HCT116 (cell line): Measurements from ENCODE around the gene RRP12. TPM values are rescaled to one million over a fixed set of nuclear protein-coding genes. Genes with fewer than 3 reads are reported as not detected.

Experiments used
- ATAC-seq: fragments of 200-7000 bp; cut with Tn5 transposase; 2 replicates; pipeline ENCODE4 v1.9.1; 2020; ENCODE audit warnings: mild to moderate bottlenecking, moderate library complexity
- BruUV-seq: library from RNA; stranded (reverse); fragments of 400-500 nt; replicated peaks from 2 replicates; lab custom pipeline; 2021; lab: Mats Ljungman, UMichigan
- CTCF ChIA-PET: fragments of 300-600 bp; sonication (Branson Sonifier 250); formaldehyde crosslinking; loops from one replicate; lab custom pipeline; 2021; ENCODE audit warnings: antibody characterized with exemption; lab: Charles Lee
- POLR2A ChIA-PET: fragments of 300-600, 350-600 bp; sonication (Branson Sonifier 250); formaldehyde crosslinking; loops from one replicate; lab custom pipeline; 2021; ENCODE audit warnings: antibody characterized with exemption; lab: Charles Lee
- RAD21 ChIA-PET, 2 experiments: fragments of 300-600 bp; sonication (Branson Sonifier 250); formaldehyde crosslinking; loops; one replicate each; lab custom pipeline; 2023; ENCODE audit warnings: low total read pairs in 2 of 2; ENCODE audit not compliant: uncharacterized antibody in 2 of 2, unreplicated experiment in 2 of 2, low non-redundant PET in 1 of 2; lab: Charles Lee
- DNase-seq: peaks from one replicate; pipeline ENCODE4 v3.0.0-alpha.2; 2010; ENCODE audit warnings: low read depth, low spot score
- H2AFZ ChIP-seq: fragments of 200-600 bp; shearing (Covaris generic), sonication (generic); 2 replicates; pipeline ENCODE4 v1.6.1; 2017; ENCODE audit warnings: low read depth, mixed run types, mixed read lengths, antibody characterized with exemption, low read length; ENCODE audit not compliant: poor library complexity, severe bottlenecking
- H3K27ac ChIP-seq: 2 replicates; pipeline ENCODE4 v1.5.1; 2012; ENCODE audit warnings: low read depth, low read length
- H3K27me3 ChIP-seq: fragments of 200-600 bp; sonication (generic); 2 replicates; pipeline ENCODE4 v1.6.1; 2016; ENCODE audit warnings: mixed run types, low read length, mixed read lengths; ENCODE audit not compliant: insufficient read depth
- H3K36me3 ChIP-seq, 2 experiments: fragments of 200-500 bp in 1 of 2; fragments of 200-600 bp in 1 of 2; sonication (Bioruptor generic) in 1 of 2; sonication (generic) in 1 of 2; 2 replicates each; pipeline versions ENCODE4 v1.5.1 to v1.6.1; 2014 to 2016; ENCODE audit warnings: low read length in 2 of 2, inconsistent platforms in 1 of 2, mixed read lengths in 1 of 2, mixed run types in 1 of 2; ENCODE audit not compliant: insufficient read depth in 2 of 2, control insufficient read depth in 1 of 2
- H3K4me1 ChIP-seq, 2 experiments: fragments of 200-600 bp in 1 of 2; sonication (generic) in 1 of 2; 2 replicates each; pipeline versions ENCODE4 v1.5.1 to v1.6.1; 2012 to 2017; ENCODE audit warnings: low read length in 2 of 2, inconsistent platforms in 1 of 2, mild to moderate bottlenecking in 1 of 2, mixed read lengths in 1 of 2, mixed run types in 1 of 2, moderate library complexity in 1 of 2; ENCODE audit not compliant: insufficient read depth in 2 of 2, control insufficient read depth in 1 of 2
- H3K4me2 ChIP-seq: fragments of 200-600 bp; sonication (generic); 2 replicates; pipeline ENCODE4 v1.6.1; 2017; ENCODE audit warnings: mixed run types, low read length, mixed read lengths
- H3K4me3 ChIP-seq, 2 experiments: fragments of 200-600 bp in 1 of 2; sonication (generic) in 1 of 2; replicated peaks in 1 of 2; 2 replicates each; pipeline ENCODE4 v1.5.1; 2011 to 2016; ENCODE audit warnings: low read length in 2 of 2, control low read depth in 1 of 2, low read depth in 1 of 2, mild to moderate bottlenecking in 1 of 2, mixed read lengths in 1 of 2, mixed run types in 1 of 2
- H3K79me2 ChIP-seq: fragments of 200-600 bp; sonication (generic); 2 replicates; pipeline ENCODE4 v1.6.1; 2017; ENCODE audit warnings: mild to moderate bottlenecking, mixed run types, low read length, moderate library complexity, mixed read lengths; ENCODE audit not compliant: insufficient read depth
- H3K9ac ChIP-seq: fragments of 200-600 bp; sonication (generic); 2 replicates; pipeline ENCODE4 v1.6.1; 2016; ENCODE audit warnings: low read length, mixed read lengths
- H3K9me2 ChIP-seq: fragments of 200-600 bp; sonication (generic), shearing (Covaris generic); 2 replicates; pipeline ENCODE4 v1.6.1; 2017; ENCODE audit warnings: mixed run types, mild to moderate bottlenecking, moderate library complexity; ENCODE audit not compliant: insufficient read depth
- H3K9me3 ChIP-seq, 2 experiments: fragments of 200-500 bp in 1 of 2; fragments of 200-600 bp in 1 of 2; sonication (Bioruptor generic) in 1 of 2; sonication (generic) in 1 of 2; 2 replicates each; pipeline ENCODE4 v1.6.1; 2014 to 2017; ENCODE audit warnings: low read length in 2 of 2, mixed read lengths in 2 of 2, inconsistent platforms in 1 of 2, low read depth in 1 of 2, mild to moderate bottlenecking in 1 of 2, mixed run types in 1 of 2, moderate library complexity in 1 of 2; ENCODE audit not compliant: control insufficient read depth in 1 of 2, insufficient read depth in 1 of 2
- H4K20me1 ChIP-seq: fragments of 200-600 bp; sonication (generic), shearing (Covaris generic); 2 replicates; pipeline ENCODE4 v1.6.1; 2017; ENCODE audit warnings: mixed run types, mild to moderate bottlenecking, moderate library complexity; ENCODE audit not compliant: insufficient read depth
- CBX3 ChIP-seq: IDR thresholded peaks from 2 replicates; pipeline ENCODE4 v1.6.1; 2012; ENCODE audit warnings: low read depth
- CEBPB ChIP-seq: IDR thresholded peaks from 2 replicates; pipeline ENCODE4 v1.6.1; 2012; ENCODE audit warnings: low read depth
- ELF1 ChIP-seq: IDR thresholded peaks from 2 replicates; pipeline ENCODE4 v1.6.1; 2012; ENCODE audit warnings: low read depth, borderline replicate concordance
- EZH2 ChIP-seq: fragments of 200-600 bp; sonication (generic); IDR thresholded peaks from 2 replicates; pipeline ENCODE4 v1.6.1; 2017; ENCODE audit warnings: antibody characterized with exemption, mixed run types
- FOSL1 ChIP-seq: IDR thresholded peaks from 2 replicates; pipeline ENCODE4 v1.6.1; 2012; ENCODE audit warnings: low read depth
- JUND ChIP-seq: IDR thresholded peaks from 2 replicates; pipeline ENCODE4 v1.6.1; 2012
- POLR2A ChIP-seq: IDR thresholded peaks from 2 replicates; pipeline ENCODE4 v1.7.0; 2011; ENCODE audit warnings: borderline replicate concordance; ENCODE audit not compliant: insufficient read depth, insufficient read length; ENCODE audit errors: extremely low read depth
- POLR2AphosphoS5 ChIP-seq: IDR thresholded peaks from 2 replicates; pipeline ENCODE4 v1.6.1; 2011; ENCODE audit warnings: mild to moderate bottlenecking, low read depth, low read length, moderate library complexity
- RAD21 ChIP-seq: IDR thresholded peaks from 2 replicates; pipeline ENCODE4 v1.6.1; 2012; ENCODE audit warnings: low read depth, mild to moderate bottlenecking
- SIN3A ChIP-seq: IDR thresholded peaks from 2 replicates; pipeline ENCODE4 v1.6.1; 2012; ENCODE audit warnings: low read depth
- SP1 ChIP-seq: IDR thresholded peaks from 2 replicates; pipeline ENCODE4 v1.6.1; 2012; ENCODE audit warnings: low read depth
- SRF ChIP-seq: IDR thresholded peaks from 2 replicates; pipeline ENCODE4 v1.6.1; 2012; ENCODE audit warnings: low read depth
- TCF7L2 ChIP-seq: IDR thresholded peaks from 2 replicates; pipeline ENCODE4 v1.7.0; 2011; ENCODE audit warnings: borderline replicate concordance, inconsistent platforms; ENCODE audit not compliant: insufficient read depth, insufficient read length; ENCODE audit errors: extremely low read depth
- YY1 ChIP-seq: IDR thresholded peaks from 2 replicates; pipeline ENCODE4 v1.6.1; 2011; ENCODE audit warnings: low read length, low read depth, moderate library complexity, mild to moderate bottlenecking; ENCODE audit not compliant: insufficient replicate concordance; ENCODE audit errors: extremely low read depth
- ZNF274 ChIP-seq: fragments of 200-500 bp; sonication (Bioruptor generic); IDR thresholded peaks from 2 replicates; pipeline ENCODE4 v1.6.1; 2014; ENCODE audit warnings: mild to moderate bottlenecking, low read depth, low read length, inconsistent platforms
- intact Hi-C: fragments of 100-400 bp; cut with micrococcal nuclease; formaldehyde crosslinking; loops from 2 replicates; pipeline ENCODE4 v1.10.0; 2022
- total RNA-seq: library from RNA; stranded (reverse); gene quantifications from one replicate; pipeline ENCODE4 v1.2.1, GENCODE V29; 2021; ENCODE audit not compliant: unreplicated experiment
- TF ChIP-seq, protein P1 (sequence below): IDR thresholded peaks from 2 replicates; pipeline ENCODE4 v1.6.1; 2012; ENCODE audit warnings: low read depth
- TF ChIP-seq, protein P2 (sequence below), 3 experiments: fragments of 200-600 bp in 1 of 3; sonication (generic) in 1 of 3; IDR thresholded peaks in 2 of 3; conservative IDR thresholded peaks in 1 of 3; 2 replicates each; pipeline ENCODE4 v1.5.1; 2012 to 2017; ENCODE audit warnings: low read depth in 2 of 3, low read length in 2 of 3, antibody characterized with exemption in 1 of 3, borderline replicate concordance in 1 of 3, control low read depth in 1 of 3, mild to moderate bottlenecking in 1 of 3, mixed read lengths in 1 of 3, mixed run types in 1 of 3, moderate library complexity in 1 of 3; ENCODE audit not compliant: insufficient read depth in 1 of 3
- TF ChIP-seq, protein P3 (sequence below): IDR thresholded peaks from 2 replicates; pipeline ENCODE4 v1.6.1; 2012
- TF ChIP-seq, protein P4 (sequence below): IDR thresholded peaks from 2 replicates; pipeline ENCODE4 v1.6.1; 2012

The RRP12 gene
- total RNA-seq, 1 experiment from 2014 or later: 67.0 TPM

DNA sequence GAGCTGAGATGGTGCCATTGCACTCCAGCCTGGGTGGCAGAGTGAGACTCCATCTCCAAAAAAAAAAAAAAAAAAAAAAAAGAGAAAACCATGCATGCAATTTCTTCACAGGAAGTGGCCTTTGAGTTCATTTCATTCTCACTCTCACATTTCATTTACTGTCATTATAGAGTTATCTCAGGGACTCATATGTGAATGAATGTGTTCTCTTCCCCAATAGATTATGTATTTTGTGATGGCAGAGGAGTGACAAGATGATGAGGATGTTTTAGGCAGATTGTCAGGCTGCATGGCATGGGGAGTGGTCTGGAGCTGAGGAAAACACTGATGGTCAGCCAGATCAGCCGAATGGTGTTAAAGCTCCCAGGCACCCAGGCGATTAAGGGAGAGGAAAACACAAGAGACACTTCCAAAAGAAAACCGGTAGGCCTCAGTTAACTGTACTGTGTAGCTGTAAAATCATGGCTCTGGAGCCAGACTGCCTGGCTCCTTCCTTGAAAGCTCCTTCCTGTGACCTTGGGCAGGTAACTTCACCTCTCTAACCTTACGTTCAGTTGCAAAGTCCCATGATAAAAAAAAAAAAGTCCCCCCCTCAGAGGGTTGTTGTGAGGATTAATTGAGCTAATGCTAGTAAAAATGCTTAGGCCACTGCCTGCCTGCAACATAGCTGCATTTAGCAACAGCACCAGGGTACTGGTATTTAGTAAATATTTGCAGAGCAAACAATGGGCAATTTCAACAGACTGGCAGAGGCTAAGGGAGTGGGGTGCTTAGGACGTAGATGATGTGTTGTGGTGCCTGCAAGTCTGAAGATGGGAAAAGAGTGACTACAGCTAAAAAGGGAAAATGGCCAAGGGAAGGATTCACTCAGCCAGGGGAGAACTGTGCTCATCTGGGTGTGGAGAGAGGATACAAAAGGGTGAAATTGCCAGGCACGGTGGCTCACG is 73.5 kb downstream of the RRP12 start:
- DNase-seq: no peak
- CTCF ChIA-PET: no interaction called here
- TF ChIP-seq SP1 (no peak), POLR2A (no peak), EZH2 (no peak), YY1 (no peak), FOSL1 (no peak), TCF7L2 (no peak), JUND (no peak), SIN3A (no peak), ZNF274 (no peak), SRF (no peak), CEBPB (no peak), POLR2AphosphoS5 (no peak), ELF1 (no peak), RAD21 (no peak), CBX3 (no peak)
- TF ChIP-seq, protein P1, sequence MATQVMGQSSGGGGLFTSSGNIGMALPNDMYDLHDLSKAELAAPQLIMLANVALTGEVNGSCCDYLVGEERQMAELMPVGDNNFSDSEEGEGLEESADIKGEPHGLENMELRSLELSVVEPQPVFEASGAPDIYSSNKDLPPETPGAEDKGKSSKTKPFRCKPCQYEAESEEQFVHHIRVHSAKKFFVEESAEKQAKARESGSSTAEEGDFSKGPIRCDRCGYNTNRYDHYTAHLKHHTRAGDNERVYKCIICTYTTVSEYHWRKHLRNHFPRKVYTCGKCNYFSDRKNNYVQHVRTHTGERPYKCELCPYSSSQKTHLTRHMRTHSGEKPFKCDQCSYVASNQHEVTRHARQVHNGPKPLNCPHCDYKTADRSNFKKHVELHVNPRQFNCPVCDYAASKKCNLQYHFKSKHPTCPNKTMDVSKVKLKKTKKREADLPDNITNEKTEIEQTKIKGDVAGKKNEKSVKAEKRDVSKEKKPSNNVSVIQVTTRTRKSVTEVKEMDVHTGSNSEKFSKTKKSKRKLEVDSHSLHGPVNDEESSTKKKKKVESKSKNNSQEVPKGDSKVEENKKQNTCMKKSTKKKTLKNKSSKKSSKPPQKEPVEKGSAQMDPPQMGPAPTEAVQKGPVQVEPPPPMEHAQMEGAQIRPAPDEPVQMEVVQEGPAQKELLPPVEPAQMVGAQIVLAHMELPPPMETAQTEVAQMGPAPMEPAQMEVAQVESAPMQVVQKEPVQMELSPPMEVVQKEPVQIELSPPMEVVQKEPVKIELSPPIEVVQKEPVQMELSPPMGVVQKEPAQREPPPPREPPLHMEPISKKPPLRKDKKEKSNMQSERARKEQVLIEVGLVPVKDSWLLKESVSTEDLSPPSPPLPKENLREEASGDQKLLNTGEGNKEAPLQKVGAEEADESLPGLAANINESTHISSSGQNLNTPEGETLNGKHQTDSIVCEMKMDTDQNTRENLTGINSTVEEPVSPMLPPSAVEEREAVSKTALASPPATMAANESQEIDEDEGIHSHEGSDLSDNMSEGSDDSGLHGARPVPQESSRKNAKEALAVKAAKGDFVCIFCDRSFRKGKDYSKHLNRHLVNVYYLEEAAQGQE: no peak
- TF ChIP-seq, protein P2, sequence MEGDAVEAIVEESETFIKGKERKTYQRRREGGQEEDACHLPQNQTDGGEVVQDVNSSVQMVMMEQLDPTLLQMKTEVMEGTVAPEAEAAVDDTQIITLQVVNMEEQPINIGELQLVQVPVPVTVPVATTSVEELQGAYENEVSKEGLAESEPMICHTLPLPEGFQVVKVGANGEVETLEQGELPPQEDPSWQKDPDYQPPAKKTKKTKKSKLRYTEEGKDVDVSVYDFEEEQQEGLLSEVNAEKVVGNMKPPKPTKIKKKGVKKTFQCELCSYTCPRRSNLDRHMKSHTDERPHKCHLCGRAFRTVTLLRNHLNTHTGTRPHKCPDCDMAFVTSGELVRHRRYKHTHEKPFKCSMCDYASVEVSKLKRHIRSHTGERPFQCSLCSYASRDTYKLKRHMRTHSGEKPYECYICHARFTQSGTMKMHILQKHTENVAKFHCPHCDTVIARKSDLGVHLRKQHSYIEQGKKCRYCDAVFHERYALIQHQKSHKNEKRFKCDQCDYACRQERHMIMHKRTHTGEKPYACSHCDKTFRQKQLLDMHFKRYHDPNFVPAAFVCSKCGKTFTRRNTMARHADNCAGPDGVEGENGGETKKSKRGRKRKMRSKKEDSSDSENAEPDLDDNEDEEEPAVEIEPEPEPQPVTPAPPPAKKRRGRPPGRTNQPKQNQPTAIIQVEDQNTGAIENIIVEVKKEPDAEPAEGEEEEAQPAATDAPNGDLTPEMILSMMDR (IDR thresholded peaks at IDR 0.05 in 2 of 3, conservative IDR thresholded peaks at IDR 0.05 in 1 of 3; ENCODE audit: borderline replicate concordance in 1 of 3, insufficient read depth in 1 of 3, low read depth in 2 of 3, low read length in 2 of 3): no peak
- TF ChIP-seq, protein P3, sequence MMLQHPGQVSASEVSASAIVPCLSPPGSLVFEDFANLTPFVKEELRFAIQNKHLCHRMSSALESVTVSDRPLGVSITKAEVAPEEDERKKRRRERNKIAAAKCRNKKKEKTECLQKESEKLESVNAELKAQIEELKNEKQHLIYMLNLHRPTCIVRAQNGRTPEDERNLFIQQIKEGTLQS: no peak
- TF ChIP-seq, protein P4, sequence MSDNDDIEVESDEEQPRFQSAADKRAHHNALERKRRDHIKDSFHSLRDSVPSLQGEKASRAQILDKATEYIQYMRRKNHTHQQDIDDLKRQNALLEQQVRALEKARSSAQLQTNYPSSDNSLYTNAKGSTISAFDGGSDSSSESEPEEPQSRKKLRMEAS: no peak

More for the DNA sequence above, 73.5 kb downstream of the RRP12 start:
- no peaks in the 10 kb centered on the region for H3K9me2 ChIP-seq
- H3K36me3 ChIP-seq: no peaks in the 10 kb centered on the region
- ChIA-PET RAD21 (no interaction called here), POLR2A (interaction anchor here (0.7 to 1.4 kb wide), 2 partner anchors 8 to 22 kb away, joined by 3 to 4 read pairs; partner anchors contain the start of gene FRAT1)
- H3K4me3 ChIP-seq: no peak overlapping the region
- no TSS peak for BruUV-seq
- no peaks in the 10 kb centered on the region for H3K9me3 ChIP-seq
- no peaks in the 10 kb centered on the region for H4K20me1 ChIP-seq
- H3K4me2 ChIP-seq: no peak overlapping the region
- peaks cover 19 to 23% of the 10 kb centered on the region in 2 experiments for H3K4me1 ChIP-seq
- no peak overlapping the region for H3K27ac ChIP-seq
- no peak overlapping the region for H3K9ac ChIP-seq
- intact Hi-C loops: no loop called here
- no peaks in the 10 kb centered on the region for H3K79me2 ChIP-seq
- no peaks in the 10 kb centered on the region for H3K27me3 ChIP-seq
- H2AFZ ChIP-seq: no peak overlapping the region
- no peak for ATAC-seq
